HepG2 (cell line): Measurements from ENCODE around the gene CD300LF. TPM values are rescaled to one million over a fixed set of nuclear protein-coding genes. Genes with fewer than 3 reads are reported as not detected.
A peak's percentile ranks its signal among the peaks of the same experiment; 100 is the strongest.

Experiments used
- ATAC-seq: fragments of 200-7000 bp; cut with Tn5 transposase; 3 replicates; pipeline ENCODE4 v1.9.1; 2020; ENCODE audit warnings: mild to moderate bottlenecking, moderate library complexity
- BruUV-seq: library from RNA; stranded (reverse); fragments of 400-500 nt; replicated peaks from 2 replicates; lab custom pipeline; 2021; lab: Mats Ljungman, UMichigan
- CTCF ChIA-PET: fragments of 300-600 bp; formaldehyde crosslinking; extraction: SDS; loops from one replicate; lab custom pipeline; 2021; ENCODE audit warnings: low total read pairs, inconsistent platforms, low intra/inter-chr PET ratio; lab: Yijun Ruan, JAX
- POLR2A ChIA-PET: fragments of 350-600 bp; sonication (Branson Sonifier 250); formaldehyde crosslinking; loops from one replicate; lab custom pipeline; 2020; ENCODE audit warnings: antibody characterized with exemption, inconsistent platforms; lab: Yijun Ruan, JAX
- DNase-seq: peaks from one replicate; pipeline ENCODE4 v3.0.0-alpha.2; 2015; ENCODE audit warnings: low spot score
- FAIRE-seq: peaks from 3 replicates; lab custom pipeline; 2011; peaks lifted over from hg19 to GRCh38; lab: Jason Lieb, UNC
- H2AFZ ChIP-seq: one replicate; pipeline ENCODE4 v1.6.1; 2011; ENCODE audit warnings: low read length, inconsistent platforms
- H3K27ac ChIP-seq: fragments of 300-600 bp; 3 replicates; pipeline ENCODE4 v1.8.0; 2011; ENCODE audit warnings: mixed run types, mild to moderate bottlenecking, mixed read lengths, low read length, inconsistent platforms; ENCODE audit not compliant: insufficient read depth; ENCODE audit errors: extremely low read length
- H3K27me3 ChIP-seq, 2 experiments: fragments of 200-600 bp in 1 of 2; 2 replicates in 1 of 2; 3 replicates in 1 of 2; pipeline versions ENCODE4 v1.6.0 to v1.8.0; 2011; ENCODE audit warnings: low read length in 2 of 2, mild to moderate bottlenecking in 2 of 2, moderate library complexity in 2 of 2, inconsistent platforms in 1 of 2; ENCODE audit not compliant: insufficient read depth in 2 of 2, control insufficient read depth in 1 of 2
- H3K36me3 ChIP-seq, 2 experiments: fragments of 200-600 bp in 1 of 2; replicated peaks in 1 of 2; 2 replicates in 1 of 2; 3 replicates in 1 of 2; pipeline versions ENCODE4 v1.5.1 to v1.8.0; 2011; ENCODE audit warnings: low read length in 2 of 2, inconsistent platforms in 1 of 2; ENCODE audit not compliant: insufficient read depth in 2 of 2, control insufficient read depth in 1 of 2
- H3K4me1 ChIP-seq: 2 replicates; pipeline ENCODE4 v1.5.1; 2012; ENCODE audit warnings: low read length, inconsistent platforms; ENCODE audit not compliant: insufficient read depth
- H3K4me2 ChIP-seq: 2 replicates; pipeline ENCODE4 v1.6.0; 2011; ENCODE audit warnings: low read depth, low read length, inconsistent platforms
- H3K4me3 ChIP-seq, 3 experiments: fragments of 200-600 bp in 1 of 3; sonication (generic), shearing (Covaris generic) in 1 of 3; replicated peaks in 1 of 3; 2 replicates each; pipeline ENCODE4 v1.5.1; 2011 to 2016; ENCODE audit warnings: low read length in 3 of 3, inconsistent platforms in 2 of 3, low read depth in 2 of 3, mild to moderate bottlenecking in 2 of 3, control low read depth in 1 of 3, mixed read lengths in 1 of 3; ENCODE audit not compliant: insufficient read depth in 1 of 3
- H3K79me2 ChIP-seq: one replicate; pipeline ENCODE4 v1.6.1; 2011; ENCODE audit warnings: low read length, inconsistent platforms; ENCODE audit not compliant: insufficient read depth
- H3K9ac ChIP-seq: 2 replicates; pipeline ENCODE4 v1.6.0; 2011; ENCODE audit warnings: mild to moderate bottlenecking, low read depth, low read length, inconsistent platforms; ENCODE audit not compliant: insufficient read depth
- H3K9me3 ChIP-seq: 2 replicates; pipeline ENCODE4 v1.5.1; 2012; ENCODE audit warnings: mild to moderate bottlenecking, low read length
- H4K20me1 ChIP-seq: 2 replicates; pipeline ENCODE4 v1.6.0; 2011; ENCODE audit warnings: inconsistent platforms, mild to moderate bottlenecking, low read length, moderate library complexity; ENCODE audit not compliant: insufficient read depth
- JUN ChIP-seq: sonication (generic); formaldehyde crosslinking; IDR thresholded peaks from 2 replicates; pipeline ENCODE4 v1.4.0; 2020; ENCODE audit warnings: mild to moderate bottlenecking, missing genetic modification reagents
- KDM5A ChIP-seq: fragments of 200-600 bp; sonication (generic); IDR thresholded peaks from 2 replicates; pipeline ENCODE4 v1.7.0; 2018; ENCODE audit warnings: antibody characterized with exemption, mild to moderate bottlenecking, low read length, borderline replicate concordance
- KLF13 ChIP-seq: sonication (generic); formaldehyde crosslinking; IDR thresholded peaks from 2 replicates; pipeline ENCODE4 v1.4.0; 2020; ENCODE audit warnings: mild to moderate bottlenecking, missing genetic modification reagents
- NFATC3 ChIP-seq: sonication (generic); formaldehyde crosslinking; IDR thresholded peaks from 2 replicates; pipeline ENCODE4 v1.5.1; 2020; ENCODE audit warnings: mild to moderate bottlenecking, missing genetic modification reagents
- TAF1 ChIP-seq: sonication (generic); formaldehyde crosslinking; IDR thresholded peaks from 2 replicates; pipeline ENCODE4 v1.4.0; 2020; ENCODE audit warnings: missing genetic modification reagents
- TEAD2 ChIP-seq: sonication (generic); formaldehyde crosslinking; IDR thresholded peaks from 2 replicates; pipeline ENCODE4 v1.9.0; 2021; ENCODE audit warnings: missing genetic modification reagents
- ZBTB21 ChIP-seq: sonication (generic); formaldehyde crosslinking; IDR thresholded peaks from 2 replicates; pipeline ENCODE4 v1.4.0; 2020; ENCODE audit warnings: missing genetic modification reagents
- ZNF230 ChIP-seq: sonication (generic); formaldehyde crosslinking; IDR thresholded peaks from 2 replicates; pipeline ENCODE4 v1.4.0; 2020; ENCODE audit warnings: mild to moderate bottlenecking, missing genetic modification reagents
- ZNF296 ChIP-seq: sonication (generic); formaldehyde crosslinking; conservative IDR thresholded peaks from 2 replicates; pipeline ENCODE4 v1.5.0; 2020; ENCODE audit warnings: mild to moderate bottlenecking, missing genetic modification reagents
- ZNF335 ChIP-seq: sonication (generic); formaldehyde crosslinking; IDR thresholded peaks from 2 replicates; pipeline ENCODE4 v1.4.0; 2020; ENCODE audit warnings: missing genetic modification reagents
- ZNF567 ChIP-seq: sonication (generic); formaldehyde crosslinking; IDR thresholded peaks from 2 replicates; pipeline ENCODE4 v1.8.1; 2023; ENCODE audit warnings: mild to moderate bottlenecking, missing genetic modification reagents, borderline replicate concordance
- ZNF737 ChIP-seq: sonication (generic); formaldehyde crosslinking; IDR thresholded peaks from 2 replicates; pipeline ENCODE4 v1.5.0; 2020; ENCODE audit warnings: missing genetic modification reagents, mild to moderate bottlenecking, borderline replicate concordance
- ZNF768 ChIP-seq: sonication (generic); formaldehyde crosslinking; IDR thresholded peaks from 2 replicates; pipeline ENCODE4 v1.4.0; 2020; ENCODE audit warnings: missing genetic modification reagents
- ZNF782 ChIP-seq: sonication (generic); formaldehyde crosslinking; IDR thresholded peaks from 2 replicates; pipeline ENCODE4 v1.4.0; 2020; ENCODE audit warnings: missing genetic modification reagents, mild to moderate bottlenecking, borderline replicate concordance
- ZNF891 ChIP-seq: sonication (generic); formaldehyde crosslinking; IDR thresholded peaks from 2 replicates; pipeline ENCODE4 v1.5.0; 2020; ENCODE audit warnings: mild to moderate bottlenecking, missing genetic modification reagents
- WGBS: methylation state at CpG from one replicate; pipeline ENCODE4 v1.1.6; 2017; ENCODE audit warnings: low lambda C conversion rate; 5-methylcytosine and 5-hydroxymethylcytosine counted together
- in situ Hi-C: cut with HindIII; loops from 2 replicates; pipeline ENCODE4 v1.10.0; 2017; ENCODE audit warnings: low pct_unique_long_range_greater_than_20kb; ENCODE audit not compliant: extremely low pct_ligation_motif_present
- intact Hi-C: fragments of 100-400 bp; cut with micrococcal nuclease; formaldehyde crosslinking; loops from one replicate; pipeline ENCODE4 v1.10.0; 2022; ENCODE audit not compliant: unreplicated experiment
- polyA plus RNA-seq, 8 experiments: library from polyadenylated mRNA; depleted of rRNA in 3 of 8; stranded (reverse) in 7 of 8; unstranded in 1 of 8; fragments of >200 nt; fragmentation: Illumina TruSeq in 4 of 8; extraction: Trizol in 4 of 8; gene quantifications; 2 replicates each; pipeline versions ENCODE4 v1.2.1 to v1.2.3, GENCODE V29; 2011 to 2016; ENCODE audit warnings: low read depth in 4 of 8, missing spikeins in 1 of 8, mixed read lengths in 1 of 8; ENCODE audit not compliant: insufficient read depth in 1 of 8
- total RNA-seq, 5 experiments: library from RNA; depleted of rRNA; stranded (reverse); fragments of >200 nt; fragmentation: Illumina TruSeq; extraction: Trizol; gene quantifications; 2 replicates each; pipeline ENCODE4 v1.2.3, GENCODE V29; 2016; ENCODE audit warnings: low read depth in 1 of 5
- TF ChIP-seq, protein P1 (sequence below): sonication (generic); formaldehyde crosslinking; IDR thresholded peaks from 2 replicates; pipeline ENCODE4 v1.5.0; 2020; ENCODE audit warnings: mild to moderate bottlenecking, low read depth, missing genetic modification reagents, borderline replicate concordance
- TF ChIP-seq, protein P2 (sequence below): sonication (generic); formaldehyde crosslinking; IDR thresholded peaks from 2 replicates; pipeline ENCODE4 v1.8.1; 2023; ENCODE audit warnings: mild to moderate bottlenecking, missing genetic modification reagents, borderline replicate concordance
- TF ChIP-seq, protein P3 (sequence below): sonication (generic); formaldehyde crosslinking; conservative IDR thresholded peaks from 2 replicates; pipeline ENCODE4 v1.8.1; 2023; ENCODE audit warnings: missing genetic modification reagents
- TF ChIP-seq, protein P4 (sequence below): sonication (generic); formaldehyde crosslinking; IDR thresholded peaks from 2 replicates; pipeline ENCODE4 v1.5.1; 2020; ENCODE audit warnings: mild to moderate bottlenecking, missing genetic modification reagents, moderate library complexity
- TF ChIP-seq, protein P5 (sequence below): sonication (generic); formaldehyde crosslinking; IDR thresholded peaks from 2 replicates; pipeline ENCODE4 v1.8.0; 2022; ENCODE audit warnings: mild to moderate bottlenecking, missing genetic modification reagents, borderline replicate concordance

The CD300LF gene
- total and polyA plus RNA-seq, 2 of the 13 experiments (the other 11 are each of a cell fraction or from before 2014, with no cell fraction given) = not detected

DNA sequence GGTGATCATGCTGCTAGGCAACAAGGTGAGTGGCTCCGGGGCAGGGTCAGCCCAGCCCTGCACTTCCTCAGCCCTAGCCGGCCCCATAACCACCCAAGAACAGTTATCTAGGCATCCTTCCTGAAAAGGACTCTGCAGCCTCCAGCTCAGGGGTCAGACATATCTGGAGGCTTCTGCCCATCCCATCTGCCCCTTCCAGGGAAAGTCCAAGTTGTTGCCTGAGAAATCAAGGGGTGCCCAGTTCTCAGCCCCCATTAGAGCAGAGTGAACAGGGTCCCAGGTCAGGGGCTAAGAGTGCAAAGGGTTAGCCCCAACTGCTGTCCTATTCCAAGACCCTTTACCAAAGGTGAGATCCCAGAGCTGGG, 31.6 kb upstream of the CD300LF start:
- no peaks in the 10 kb centered on the region for H3K9me3 ChIP-seq
- no peak overlapping the region for H3K27ac ChIP-seq
- H3K79me2 ChIP-seq = peaks cover 10% of the 10 kb centered on the region
- WGBS = 50% methylated on average over 2 of the region's 2 CpGs
- H2AFZ ChIP-seq = no peak overlapping the region
- no TSS peak for BruUV-seq
- ATAC-seq (no peak), FAIRE-seq (no peak), DNase-seq (no peak)
- H3K4me1 ChIP-seq = peaks cover 71% of the 10 kb centered on the region
- peak overlapping the region; percentile 99; the same call in 1 of the 2 replicates for H3K4me2 ChIP-seq
- intact Hi-C loops = loop anchor here (1.0 to 2.0 kb wide), 2 partner anchors 37 to 120 kb away; no protein-coding TSS in a partner anchor
- H3K36me3 ChIP-seq = no peaks in the 10 kb centered on the region
- H4K20me1 ChIP-seq = no peaks in the 10 kb centered on the region
- CTCF ChIA-PET = interaction anchor here (0.7 to 9.0 kb wide), 10 partner anchors 11 to 121 kb away, joined by 3 to 219 read pairs (median 6); partner anchors contain the start of gene NAT9
- in situ Hi-C loops = no loop called here
- H3K27me3 ChIP-seq = peaks cover 5 to 25% of the 10 kb centered on the region in 2 experiments; a peak in 2 of 5 replicates
- POLR2A ChIA-PET = interaction anchor here (0.6 to 21.5 kb wide), 8 partner anchors 7 to 218 kb away, joined by 3 to 1459 read pairs (median 5); partner anchors contain the start of genes FDXR, NAT9 and RAB37
- H3K9ac ChIP-seq = no peak overlapping the region
- H3K4me3 ChIP-seq = no peak overlapping the region
- no peak for TF ChIP-seq KDM5A
- TF ChIP-seq ZNF230 (CRISPR knock-in tag) = 0 out of 2 replicates have a peak, but pooled peaks have one; percentile 24
- TF ChIP-seq ZNF782 (CRISPR knock-in tag) = peak; percentile 79; the same call in 1 of the 2 replicates
- no peak for TF ChIP-seq ZNF567 (CRISPR knock-in tag)
- TF ChIP-seq, protein P1, sequence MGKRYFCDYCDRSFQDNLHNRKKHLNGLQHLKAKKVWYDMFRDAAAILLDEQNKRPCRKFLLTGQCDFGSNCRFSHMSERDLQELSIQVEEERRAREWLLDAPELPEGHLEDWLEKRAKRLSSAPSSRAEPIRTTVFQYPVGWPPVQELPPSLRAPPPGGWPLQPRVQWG (CRISPR knock-in tag) = 0 out of 2 replicates have a peak, but pooled peaks have one; percentile 45
- TF ChIP-seq ZNF737 (CRISPR knock-in tag) = peak; percentile 76; the same call in 1 of the 2 replicates
- TF ChIP-seq ZNF768 = no peak
- TF ChIP-seq JUN (CRISPR knock-in tag) = 0 out of 2 replicates have a peak, but pooled peaks have one; percentile 20
- TF ChIP-seq ZNF296 (CRISPR knock-in tag) = 0 out of 2 replicates have a peak, but pooled peaks have one; percentile 23
- TF ChIP-seq, protein P2, sequence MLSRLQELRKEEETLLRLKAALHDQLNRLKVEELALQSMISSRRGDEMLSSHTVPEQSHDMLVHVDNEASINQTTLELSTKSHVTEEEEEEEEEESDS (CRISPR knock-in tag) = no peak
- TF ChIP-seq NFATC3 (CRISPR knock-in tag) = 0 out of 2 replicates have a peak, but pooled peaks have one; percentile 41
- TF ChIP-seq, protein P3, sequence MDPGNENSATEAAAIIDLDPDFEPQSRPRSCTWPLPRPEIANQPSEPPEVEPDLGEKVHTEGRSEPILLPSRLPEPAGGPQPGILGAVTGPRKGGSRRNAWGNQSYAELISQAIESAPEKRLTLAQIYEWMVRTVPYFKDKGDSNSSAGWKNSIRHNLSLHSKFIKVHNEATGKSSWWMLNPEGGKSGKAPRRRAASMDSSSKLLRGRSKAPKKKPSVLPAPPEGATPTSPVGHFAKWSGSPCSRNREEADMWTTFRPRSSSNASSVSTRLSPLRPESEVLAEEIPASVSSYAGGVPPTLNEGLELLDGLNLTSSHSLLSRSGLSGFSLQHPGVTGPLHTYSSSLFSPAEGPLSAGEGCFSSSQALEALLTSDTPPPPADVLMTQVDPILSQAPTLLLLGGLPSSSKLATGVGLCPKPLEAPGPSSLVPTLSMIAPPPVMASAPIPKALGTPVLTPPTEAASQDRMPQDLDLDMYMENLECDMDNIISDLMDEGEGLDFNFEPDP (CRISPR knock-in tag) = no peak
- TF ChIP-seq ZNF335 (CRISPR knock-in tag) = no peak
- TF ChIP-seq, protein P4, sequence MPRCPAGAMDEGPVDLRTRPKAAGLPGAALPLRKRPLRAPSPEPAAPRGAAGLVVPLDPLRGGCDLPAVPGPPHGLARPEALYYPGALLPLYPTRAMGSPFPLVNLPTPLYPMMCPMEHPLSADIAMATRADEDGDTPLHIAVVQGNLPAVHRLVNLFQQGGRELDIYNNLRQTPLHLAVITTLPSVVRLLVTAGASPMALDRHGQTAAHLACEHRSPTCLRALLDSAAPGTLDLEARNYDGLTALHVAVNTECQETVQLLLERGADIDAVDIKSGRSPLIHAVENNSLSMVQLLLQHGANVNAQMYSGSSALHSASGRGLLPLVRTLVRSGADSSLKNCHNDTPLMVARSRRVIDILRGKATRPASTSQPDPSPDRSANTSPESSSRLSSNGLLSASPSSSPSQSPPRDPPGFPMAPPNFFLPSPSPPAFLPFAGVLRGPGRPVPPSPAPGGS = 0 out of 2 replicates have a peak, but pooled peaks have one; percentile 74
- TF ChIP-seq, protein P5, sequence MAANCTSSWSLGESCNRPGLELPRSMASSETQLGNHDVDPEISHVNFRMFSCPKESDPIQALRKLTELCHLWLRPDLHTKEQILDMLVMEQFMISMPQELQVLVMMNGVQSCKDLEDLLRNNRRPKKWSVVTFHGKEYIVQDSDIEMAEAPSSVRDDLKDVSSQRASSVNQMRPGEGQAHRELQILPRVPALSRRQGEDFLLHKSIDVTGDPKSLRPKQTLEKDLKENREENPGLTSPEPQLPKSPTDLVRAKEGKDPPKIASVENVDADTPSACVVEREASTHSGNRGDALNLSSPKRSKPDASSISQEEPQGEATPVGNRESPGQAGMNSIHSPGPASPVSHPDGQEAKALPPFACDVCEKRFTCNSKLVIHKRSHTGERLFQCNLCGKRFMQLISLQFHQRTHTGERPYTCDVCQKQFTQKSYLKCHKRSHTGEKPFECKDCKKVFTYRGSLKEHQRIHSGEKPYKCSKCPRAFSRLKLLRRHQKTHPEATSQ (CRISPR knock-in tag) = no peak
- 0 out of 2 replicates have a peak, but pooled peaks have one; percentile 18 for TF ChIP-seq TEAD2 (CRISPR knock-in tag)
- peak; percentile 41; the same call in 1 of the 2 replicates for TF ChIP-seq ZNF891 (CRISPR knock-in tag)
- TF ChIP-seq TAF1 = no peak
- 0 out of 2 replicates have a peak, but pooled peaks have one; percentile 55 for TF ChIP-seq KLF13 (CRISPR knock-in tag)
- TF ChIP-seq ZBTB21 (CRISPR knock-in tag) = no peak
